B cell (primary cell): ENCODE measurements around the gene TMEM164. TPM values are rescaled to one million over a fixed set of nuclear protein-coding genes. Genes with fewer than 3 reads are reported as not detected.

ENCODE experiments used
- ATAC-seq: fragments of 200-7000 bp; cut with Tn5 transposase; one replicate; pipeline ENCODE4 v1.10.0; 2021; ENCODE audit warnings: low read depth, mild to moderate bottlenecking, moderate number of reproducible peaks, moderate library complexity
- CTCF ChIA-PET: fragments of 350-600 bp; sonication (Branson Sonifier 250); formaldehyde crosslinking; loops from one replicate; lab custom pipeline; 2021; ENCODE audit warnings: antibody characterized with exemption, inconsistent platforms; lab: Charles Lee
- POLR2A ChIA-PET: fragments of 350-600 bp; sonication (Branson Sonifier 250); formaldehyde crosslinking; loops from one replicate; lab custom pipeline; 2021; ENCODE audit warnings: antibody characterized with exemption; lab: Charles Lee
- DNase-seq: peaks from one replicate; pipeline ENCODE4 v3.0.0; 2013
- H2AFZ ChIP-seq: 2 replicates; pipeline ENCODE4 v1.6.1; 2012; ENCODE audit warnings: mild to moderate bottlenecking, low read depth, low read length; ENCODE audit not compliant: insufficient read depth, poor library complexity, severe bottlenecking
- H3K27ac ChIP-seq, 2 donors: 1 replicate in 1 of 2; 2 replicates in 1 of 2; pipeline ENCODE4 v1.5.1; 2012 to 2013; ENCODE audit warnings: low read length in 2 of 2, mild to moderate bottlenecking in 2 of 2, moderate library complexity in 1 of 2
- H3K27me3 ChIP-seq, 4 experiments: fragments of 200-600 bp in 1 of 4; sonication (generic) in 1 of 4; replicated peaks in 1 of 4; 1 replicate in 2 of 4; 2 replicates in 2 of 4; pipeline versions ENCODE4 v1.6.1 to v1.7.0; 2013 to 2016; ENCODE audit warnings: low read length in 3 of 4, mild to moderate bottlenecking in 2 of 4, mixed read lengths in 1 of 4, moderate library complexity in 1 of 4; ENCODE audit not compliant: insufficient read depth in 4 of 4, control insufficient read depth in 3 of 4; ENCODE audit errors: control extremely low read depth in 1 of 4
- H3K36me3 ChIP-seq, 2 experiments: replicated peaks in 1 of 2; 1 replicate in 1 of 2; 2 replicates in 1 of 2; pipeline versions ENCODE4 v1.6.1 to v1.7.1; 2013; ENCODE audit warnings: low read length in 1 of 2; ENCODE audit not compliant: insufficient read depth in 2 of 2, control insufficient read depth in 1 of 2; ENCODE audit errors: control extremely low read depth in 1 of 2, extremely low read depth in 1 of 2
- H3K4me1 ChIP-seq, 2 donors: fragments of 200-600 bp in 1 of 2; sonication (generic) in 1 of 2; 1 replicate in 1 of 2; 2 replicates in 1 of 2; pipeline versions ENCODE4 v1.5.1 to v1.6.1; 2013 to 2017; ENCODE audit warnings: low read length in 2 of 2; ENCODE audit not compliant: control insufficient read depth in 2 of 2, insufficient read depth in 2 of 2
- H3K4me2 ChIP-seq: replicated peaks from 2 replicates; pipeline ENCODE3; 2012; ENCODE audit warnings: mild to moderate bottlenecking, low read depth, low read length; ENCODE audit not compliant: poor library complexity, severe bottlenecking
- H3K4me3 ChIP-seq, 5 experiments: fragments of 200-600 bp in 1 of 5; sonication (generic) in 1 of 5; 1 replicate in 3 of 5; 2 replicates in 2 of 5; pipeline versions ENCODE4 v1.5.1 to v1.7.0; 2011 to 2016; ENCODE audit warnings: low read length in 4 of 5, mild to moderate bottlenecking in 4 of 5, low read depth in 2 of 5, control low read depth in 1 of 5, moderate library complexity in 1 of 5; ENCODE audit not compliant: insufficient read depth in 1 of 5; ENCODE audit errors: control extremely low read depth in 1 of 5, extremely low read depth in 1 of 5
- H3K79me2 ChIP-seq: fragments of 200-600 bp; sonication (generic); one replicate; pipeline ENCODE4 v1.6.0; 2016; ENCODE audit warnings: low read length; ENCODE audit not compliant: control insufficient read depth, insufficient read depth
- H3K9ac ChIP-seq: fragments of 200-600 bp; sonication (generic); 2 replicates; pipeline ENCODE4 v1.6.1; 2017; ENCODE audit warnings: mild to moderate bottlenecking, low read length, moderate library complexity
- H3K9me3 ChIP-seq, 3 donors: one replicate each; pipeline versions ENCODE4 v1.6.1 to v1.7.1; 2013; ENCODE audit warnings: low read length in 2 of 3; ENCODE audit not compliant: control insufficient read depth in 2 of 3, insufficient read depth in 1 of 3; ENCODE audit errors: control extremely low read depth in 1 of 3
- H4K20me1 ChIP-seq: 2 replicates; pipeline ENCODE4 v1.6.0; 2012; ENCODE audit warnings: mild to moderate bottlenecking, low read length; ENCODE audit not compliant: insufficient read depth, control insufficient read depth, poor library complexity, severe bottlenecking
- H3K27ac Mint-ChIP-seq: one replicate; pipeline ENCODE4 v1.8.0; 2021; ENCODE audit warnings: mixed read lengths
- H3K27me3 Mint-ChIP-seq: one replicate; pipeline ENCODE4 v1.8.0; 2021; ENCODE audit warnings: mixed read lengths
- H3K4me1 Mint-ChIP-seq: one replicate; pipeline ENCODE4 v1.8.0; 2021; ENCODE audit warnings: mixed read lengths
- H3K4me3 Mint-ChIP-seq: one replicate; pipeline ENCODE4 v1.8.0; 2021; ENCODE audit warnings: mixed read lengths
- H3K9me3 Mint-ChIP-seq: one replicate; pipeline ENCODE4 v1.8.0; 2022; ENCODE audit warnings: mixed read lengths; ENCODE audit not compliant: insufficient read depth
- CTCF ChIP-seq: fragments of 200-600 bp; IDR thresholded peaks from one replicate; pipeline ENCODE4 v1.8.0; 2022; ENCODE audit warnings: antibody characterized with exemption, mild to moderate bottlenecking
- EZH2 ChIP-seq: IDR thresholded peaks from 2 replicates; pipeline ENCODE4 v1.6.1; 2012; ENCODE audit warnings: borderline replicate concordance, low read depth, mild to moderate bottlenecking, moderate library complexity, low read length; ENCODE audit not compliant: insufficient read depth, poor library complexity, severe bottlenecking
- WGBS: methylation state at CpG from one replicate; pipeline ENCODE4 v1.1.5; 2013; ENCODE audit warnings: missing lambda C conversion rate; ENCODE audit not compliant: insufficient coverage; 5-methylcytosine and 5-hydroxymethylcytosine counted together
- intact Hi-C: fragments of 100-400 bp; cut with micrococcal nuclease; formaldehyde crosslinking; loops from one replicate; pipeline ENCODE4 v1.10.0; 2022
- polyA plus RNA-seq: library from polyadenylated mRNA; depleted of rRNA; stranded (reverse); fragments of >200 nt; gene quantifications from 2 replicates; pipeline ENCODE4 v1.2.3, GENCODE V29; 2012
- total RNA-seq, 2 donors: library from RNA; stranded (reverse); fragments of 120-200 nt in 1 of 2; gene quantifications; 1 replicate in 1 of 2; 2 replicates in 1 of 2; pipeline versions ENCODE4 v1.2.3 to v1.2.4, GENCODE V29; 2013 to 2022

The TMEM164 gene
- total and polyA plus RNA-seq, 2 donors (not counting 1 experiment from before 2014, with no cell fraction given): 9.4 to 26.6 TPM

GRCh38 chrX:110168585-110168984 lies 165.7 kb downstream of the TMEM164 start:
- no peaks in the 10 kb centered on the region for H3K9me3 Mint-ChIP-seq
- intact Hi-C loops: no loop called here
- no peak overlapping the region for H3K4me3 Mint-ChIP-seq
- ChIA-PET CTCF (interaction anchor here (0.9 to 28.8 kb wide), 3 partner anchors 8 to 243 kb away, joined by 3 to 721 read pairs (median 3); no protein-coding TSS in a partner anchor), POLR2A (no interaction called here)
- no peaks in the 10 kb centered on the region for H3K27me3 Mint-ChIP-seq
- Histone ChIP-seq H3K79me2 (no peaks in the 10 kb centered on the region), H3K4me1 (peaks cover 12 to 30% of the 10 kb centered on the region in 2 donors), H3K9me3 (peaks cover 0 to 6% (median 0%) of the 10 kb centered on the region in 3 donors), H4K20me1 (no peaks in the 10 kb centered on the region), H3K4me3 (no peak overlapping the region), H3K27ac (no peak overlapping the region), H3K36me3 (no peaks in the 10 kb centered on the region), H3K27me3 (no peaks in the 10 kb centered on the region), H3K9ac (no peak overlapping the region), H3K4me2 (no peak overlapping the region), H2AFZ (no peak overlapping the region)
- no peak overlapping the region for H3K27ac Mint-ChIP-seq
- WGBS: 100% methylated on average over 1 of the region's 4 CpGs
- DNase-seq: no peak
- ATAC-seq: no peak
- peaks cover 24% of the 10 kb centered on the region for H3K4me1 Mint-ChIP-seq
- no peak for TF ChIP-seq EZH2
- TF ChIP-seq CTCF: no peak

- no peak for ATAC-seq
- Mint-ChIP-seq H3K4me3 (no peak overlapping the region), H3K27ac (no peak overlapping the region), H3K9me3 (no peaks in the 10 kb centered on the region), H3K4me1 (peaks cover 25% of the 10 kb centered on the region), H3K27me3 (no peaks in the 10 kb centered on the region)
- Histone ChIP-seq H2AFZ (no peak overlapping the region), H3K79me2 (peaks cover 3% of the 10 kb centered on the region), H3K27me3 (no peaks in the 10 kb centered on the region), H3K36me3 (no peaks in the 10 kb centered on the region), H3K27ac (no peak overlapping the region), H3K9me3 (peaks cover 0 to 6% (median 0%) of the 10 kb centered on the region in 3 donors), H3K4me2 (no peak overlapping the region), H3K4me3 (no peak overlapping the region), H4K20me1 (no peaks in the 10 kb centered on the region), H3K4me1 (peaks cover 12 to 30% of the 10 kb centered on the region in 2 donors), H3K9ac (no peak overlapping the region)
- TF ChIP-seq CTCF: no peak
- no peak for TF ChIP-seq EZH2
- 94% methylated on average over 2 of the region's 3 CpGs for WGBS
- POLR2A ChIA-PET: no interaction called here
- no peak for DNase-seq
- intact Hi-C loops: no loop called here
- CTCF ChIA-PET: interaction anchor here (0.6 to 28.8 kb wide), 3 partner anchors 18 to 241 kb away, joined by 3 to 721 read pairs (median 4); no protein-coding TSS in a partner anchor
Observed at GRCh38 chrX:110170029-110170428, 167.1 kb downstream of the TMEM164 start.
